CD4-positive, CD25-positive, alpha-beta regulatory T cell (primary cell): Measurements from ENCODE around the gene CARD10. TPM values are rescaled to one million over a fixed set of nuclear protein-coding genes. Genes with fewer than 3 reads are reported as not detected.
A peak's percentile ranks its signal among the peaks of the same experiment; 100 is the strongest.
"Not testable (repeated sequence)": the region's sequence is repeated elsewhere in the genome, so short reads cannot be mapped to it uniquely, and the experiment has no call there.

Source experiments
- ATAC-seq, 2 donors: fragments of 150-1000 bp; cut with Tn5 transposase; one replicate each; pipeline ENCODE4 v1.10.0; 2021; ENCODE audit warnings: low read depth in 2 of 2, moderate number of reproducible peaks in 2 of 2, moderate library complexity in 1 of 2
- DNase-seq, 3 donors: peaks; one replicate each; pipeline versions ENCODE4 v3.0.0 to v3.0.0-alpha.2; 2012 to 2022; ENCODE audit warnings: mixed read lengths in 1 of 3
- H3K27ac ChIP-seq: one replicate; pipeline ENCODE4 v1.7.0; 2013; ENCODE audit warnings: mild to moderate bottlenecking, low read length; ENCODE audit not compliant: insufficient read depth, poor library complexity, severe bottlenecking
- H3K27me3 ChIP-seq: one replicate; pipeline ENCODE4 v1.7.0; 2013; ENCODE audit warnings: low read length; ENCODE audit not compliant: control insufficient read depth, insufficient read depth
- H3K36me3 ChIP-seq: one replicate; pipeline ENCODE4 v1.7.0; 2013; ENCODE audit warnings: mild to moderate bottlenecking, low read length, moderate library complexity; ENCODE audit not compliant: control insufficient read depth, insufficient read depth
- H3K4me1 ChIP-seq: 2 replicates; pipeline ENCODE4 v1.7.0; 2013; ENCODE audit warnings: mild to moderate bottlenecking, low read length; ENCODE audit not compliant: insufficient read depth, control insufficient read depth, poor library complexity, severe bottlenecking
- H3K4me3 ChIP-seq: one replicate; pipeline ENCODE4 v1.7.0; 2013; ENCODE audit warnings: low read depth, mild to moderate bottlenecking, low read length, moderate library complexity
- H3K9me3 ChIP-seq, 2 experiments: 1 replicate in 1 of 2; 2 replicates in 1 of 2; pipeline ENCODE4 v1.7.0; 2013; ENCODE audit warnings: low read length in 2 of 2, mild to moderate bottlenecking in 1 of 2, moderate library complexity in 1 of 2; ENCODE audit not compliant: control insufficient read depth in 2 of 2
- H3K27ac Mint-ChIP-seq, 3 donors: one replicate each; pipeline ENCODE4 v1.8.0; 2020 to 2022; ENCODE audit warnings: mild to moderate bottlenecking in 3 of 3, mixed read lengths in 3 of 3, moderate library complexity in 2 of 3
- H3K27me3 Mint-ChIP-seq: one replicate; pipeline ENCODE4 v1.8.0; 2022; ENCODE audit warnings: mild to moderate bottlenecking, mixed read lengths
- H3K36me3 Mint-ChIP-seq: one replicate; pipeline ENCODE4 v1.8.0; 2020; ENCODE audit warnings: mixed read lengths
- H3K4me1 Mint-ChIP-seq, 4 donors: one replicate each; pipeline ENCODE4 v1.8.0; 2020 to 2022; ENCODE audit warnings: mixed read lengths in 4 of 4, mild to moderate bottlenecking in 1 of 4
- H3K4me3 Mint-ChIP-seq, 4 donors: one replicate each; pipeline ENCODE4 v1.8.0; 2020 to 2022; ENCODE audit warnings: mild to moderate bottlenecking in 4 of 4, mixed read lengths in 4 of 4, moderate library complexity in 3 of 4
- H3K9me3 Mint-ChIP-seq, 7 donors: one replicate each; pipeline ENCODE4 v1.8.0; 2020 to 2022; ENCODE audit warnings: mixed read lengths in 7 of 7, mild to moderate bottlenecking in 3 of 7, moderate library complexity in 2 of 7
- polyA plus RNA-seq, 4 donors: library from polyadenylated mRNA; unstranded; fragments of 300-500 nt; fragmentation: Illumina TruSeq; gene quantifications; one replicate each; pipeline ENCODE4 v1.2.3, GENCODE V29; 2021
- total RNA-seq: library from RNA; stranded (reverse); gene quantifications from one replicate; pipeline ENCODE4 v1.2.3, GENCODE V29; 2022

Gene CARD10
- total and polyA plus RNA-seq, 5 donors from 2014 or later = not detected

GRCh38 chr22:37527952-37528351, 8.7 kb upstream of the CARD10 start:
- ATAC-seq, H3K27ac Mint-ChIP-seq: not testable (repeated sequence)

GRCh38 chr22:37527081-37527752, 8.0 kb upstream of the CARD10 start:
- not testable (repeated sequence) for H3K4me3 Mint-ChIP-seq, H3K27ac Mint-ChIP-seq, H3K27me3 ChIP-seq, H3K9me3 ChIP-seq, H3K36me3 ChIP-seq, H3K4me1 Mint-ChIP-seq, H3K36me3 Mint-ChIP-seq, H3K4me3 ChIP-seq, H3K9me3 Mint-ChIP-seq, H3K4me1 ChIP-seq, DNase-seq, ATAC-seq, H3K27ac ChIP-seq
- peaks cover 56% of the 10 kb centered on the region for H3K27me3 Mint-ChIP-seq

More at GRCh38 chr22:37527952-37528351, 8.7 kb upstream of the CARD10 start:
- H3K4me1 ChIP-seq, H3K27ac ChIP-seq, H3K36me3 Mint-ChIP-seq, H3K4me1 Mint-ChIP-seq, H3K9me3 ChIP-seq, H3K27me3 ChIP-seq, H3K4me3 ChIP-seq, H3K9me3 Mint-ChIP-seq, DNase-seq, H3K36me3 ChIP-seq, H3K4me3 Mint-ChIP-seq: not testable (repeated sequence)
- H3K27me3 Mint-ChIP-seq = peaks cover 52% of the 10 kb centered on the region

GRCh38 chr22:37526376-37526775, 7.2 kb upstream of the CARD10 start:
- Histone ChIP-seq H3K36me3 (no peaks in the 10 kb centered on the region), H3K27ac (no peak overlapping the region), H3K9me3 (no peaks in the 10 kb centered on the region), H3K27me3 (peaks cover 9% of the 10 kb centered on the region), H3K4me3 (no peak overlapping the region), H3K4me1 (no peaks in the 10 kb centered on the region)
- Mint-ChIP-seq H3K4me3 (no peak overlapping the region), H3K36me3 (no peaks in the 10 kb centered on the region), H3K4me1 (peaks cover 0 to 5% (median under 1%) of the 10 kb centered on the region in 4 donors), H3K27me3 (peaks cover 56% of the 10 kb centered on the region), H3K9me3 (peaks cover 0 to 3% (median 0%) of the 10 kb centered on the region in 7 donors), H3K27ac (no peak overlapping the region)
- no peak for ATAC-seq
- no peak for DNase-seq

- H3K4me1 ChIP-seq = no peaks in the 10 kb centered on the region
- ATAC-seq (no peak), DNase-seq (no peak)
- Mint-ChIP-seq H3K4me3 (no peak overlapping the region), H3K36me3 (no peaks in the 10 kb centered on the region), H3K4me1 (peaks cover 0 to 6% (median under 1%) of the 10 kb centered on the region in 4 donors), H3K27me3 (peaks cover 56% of the 10 kb centered on the region), H3K9me3 (peaks cover 0 to 3% (median 0%) of the 10 kb centered on the region in 7 donors), H3K27ac (no peak overlapping the region)
- no peaks in the 10 kb centered on the region for H3K9me3 ChIP-seq
- H3K27ac ChIP-seq = no peak overlapping the region
- H3K27me3 ChIP-seq = peaks cover 9% of the 10 kb centered on the region
- no peak overlapping the region for H3K4me3 ChIP-seq
- H3K36me3 ChIP-seq = no peaks in the 10 kb centered on the region
Measured at GRCh38 chr22:37525746-37526350, 6.6 kb upstream of the CARD10 start.

- peaks cover 0 to 3% (median 0%) of the 10 kb centered on the region in 7 donors for H3K9me3 Mint-ChIP-seq
- Histone ChIP-seq H3K4me1 (no peaks in the 10 kb centered on the region), H3K4me3 (no peak overlapping the region), H3K9me3 (no peaks in the 10 kb centered on the region), H3K27me3 (peaks cover 13% of the 10 kb centered on the region), H3K27ac (no peak overlapping the region), H3K36me3 (no peaks in the 10 kb centered on the region)
- H3K4me1 Mint-ChIP-seq = peaks cover 0 to 6% (median under 1%) of the 10 kb centered on the region in 4 donors
- no peaks in the 10 kb centered on the region for H3K36me3 Mint-ChIP-seq
- H3K27ac Mint-ChIP-seq = peak overlapping the region in 1 of 3 donors; percentile 86
- peaks cover 60% of the 10 kb centered on the region for H3K27me3 Mint-ChIP-seq
- no peak overlapping the region for H3K4me3 Mint-ChIP-seq
- ATAC-seq (no peak), DNase-seq (no peak)
Measured at GRCh38 chr22:37525073-37525745, 6.0 kb upstream of the CARD10 start.

GRCh38 chr22:37522482-37522881, 3.3 kb upstream of the CARD10 start:
- H3K36me3 Mint-ChIP-seq = no peaks in the 10 kb centered on the region
- no peaks in the 10 kb centered on the region for H3K36me3 ChIP-seq
- peaks cover 15% of the 10 kb centered on the region for H3K27me3 ChIP-seq
- H3K27ac Mint-ChIP-seq = no peak overlapping the region
- H3K4me3 Mint-ChIP-seq = no peak overlapping the region
- H3K9me3 Mint-ChIP-seq = no peaks in the 10 kb centered on the region
- ATAC-seq (no peak), DNase-seq (no peak)
- peaks cover 8% of the 10 kb centered on the region for H3K4me1 ChIP-seq
- peaks cover 67% of the 10 kb centered on the region for H3K27me3 Mint-ChIP-seq
- H3K9me3 ChIP-seq = no peaks in the 10 kb centered on the region
- H3K4me1 Mint-ChIP-seq = peaks cover 0 to 10% (median 6%) of the 10 kb centered on the region in 4 donors
- H3K4me3 ChIP-seq = no peak overlapping the region
- no peak overlapping the region for H3K27ac ChIP-seq

- H3K27me3 ChIP-seq = peaks cover 15% of the 10 kb centered on the region
- Mint-ChIP-seq H3K9me3 (no peaks in the 10 kb centered on the region), H3K27ac (peak overlapping the region in 1 of 3 donors; percentile 15), H3K4me1 (peaks cover 0 to 10% (median 6%) of the 10 kb centered on the region in 4 donors), H3K4me3 (peak overlapping the region; percentile 2 to 56 (median 46)), H3K36me3 (no peaks in the 10 kb centered on the region), H3K27me3 (peaks cover 74% of the 10 kb centered on the region)
- H3K36me3 ChIP-seq = no peaks in the 10 kb centered on the region
- no peaks in the 10 kb centered on the region for H3K9me3 ChIP-seq
- ATAC-seq = no peak
- H3K27ac ChIP-seq = no peak overlapping the region
- H3K4me3 ChIP-seq = no peak overlapping the region
- no peak for DNase-seq
- H3K4me1 ChIP-seq = peaks cover 8% of the 10 kb centered on the region
Measured at GRCh38 chr22:37521236-37521739, 2.1 kb upstream of the CARD10 start.
